MM.1S (cell line): ENCODE data around the gene HEATR3.

Experiments
- EZH2 ChIP-seq: fragments of 300-600 bp; sonication (generic); optimal IDR thresholded peaks from 2 replicates; pipeline ENCODE3; 2017; ENCODE audit warnings: low read depth, mild to moderate bottlenecking, antibody characterized with exemption, low read length, mixed read lengths
- TF ChIP-seq, protein P1 (sequence below): fragments of 300-600 bp; sonication (generic); IDR thresholded peaks from 2 replicates; pipeline ENCODE4 v1.5.1; 2016; ENCODE audit warnings: antibody characterized with exemption, low read length, mixed read lengths

DNA sequence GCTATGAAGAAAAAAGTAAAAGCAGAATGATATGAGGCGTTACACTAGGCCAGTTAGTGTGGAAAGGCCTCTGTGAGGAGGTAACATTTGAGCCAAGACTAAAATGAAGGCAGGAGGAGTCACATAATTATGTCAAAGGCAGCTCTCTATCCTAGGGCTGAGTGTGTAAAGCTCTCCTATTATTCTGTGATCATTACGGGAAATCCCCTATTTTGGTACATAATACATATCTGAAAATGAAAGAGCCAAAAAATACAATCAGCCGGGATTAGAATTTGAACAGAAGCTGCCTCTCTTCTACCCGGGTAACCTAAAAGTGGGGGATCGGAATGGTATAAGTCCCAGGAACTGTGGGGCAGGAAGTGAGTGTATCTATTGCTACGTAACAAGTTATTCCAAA, 27.1 kb downstream of the HEATR3 start:
- TF ChIP-seq, protein P1, sequence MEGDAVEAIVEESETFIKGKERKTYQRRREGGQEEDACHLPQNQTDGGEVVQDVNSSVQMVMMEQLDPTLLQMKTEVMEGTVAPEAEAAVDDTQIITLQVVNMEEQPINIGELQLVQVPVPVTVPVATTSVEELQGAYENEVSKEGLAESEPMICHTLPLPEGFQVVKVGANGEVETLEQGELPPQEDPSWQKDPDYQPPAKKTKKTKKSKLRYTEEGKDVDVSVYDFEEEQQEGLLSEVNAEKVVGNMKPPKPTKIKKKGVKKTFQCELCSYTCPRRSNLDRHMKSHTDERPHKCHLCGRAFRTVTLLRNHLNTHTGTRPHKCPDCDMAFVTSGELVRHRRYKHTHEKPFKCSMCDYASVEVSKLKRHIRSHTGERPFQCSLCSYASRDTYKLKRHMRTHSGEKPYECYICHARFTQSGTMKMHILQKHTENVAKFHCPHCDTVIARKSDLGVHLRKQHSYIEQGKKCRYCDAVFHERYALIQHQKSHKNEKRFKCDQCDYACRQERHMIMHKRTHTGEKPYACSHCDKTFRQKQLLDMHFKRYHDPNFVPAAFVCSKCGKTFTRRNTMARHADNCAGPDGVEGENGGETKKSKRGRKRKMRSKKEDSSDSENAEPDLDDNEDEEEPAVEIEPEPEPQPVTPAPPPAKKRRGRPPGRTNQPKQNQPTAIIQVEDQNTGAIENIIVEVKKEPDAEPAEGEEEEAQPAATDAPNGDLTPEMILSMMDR = no peak
- TF ChIP-seq EZH2 = no peak
